ENCODE data around the gene CYTL1. TPM values are rescaled to one million over a fixed set of nuclear protein-coding genes. Genes with fewer than 3 reads are reported as not detected.
"Not testable (repeated sequence)": the region's sequence is repeated elsewhere in the genome, so short reads cannot be mapped to it uniquely, and the experiment has no call there.

The CYTL1 gene
- total and polyA plus RNA-seq, 2 of the 13 experiments (the other 11 are each of a cell fraction or from before 2014, with no cell fraction given): not detected

DNA sequence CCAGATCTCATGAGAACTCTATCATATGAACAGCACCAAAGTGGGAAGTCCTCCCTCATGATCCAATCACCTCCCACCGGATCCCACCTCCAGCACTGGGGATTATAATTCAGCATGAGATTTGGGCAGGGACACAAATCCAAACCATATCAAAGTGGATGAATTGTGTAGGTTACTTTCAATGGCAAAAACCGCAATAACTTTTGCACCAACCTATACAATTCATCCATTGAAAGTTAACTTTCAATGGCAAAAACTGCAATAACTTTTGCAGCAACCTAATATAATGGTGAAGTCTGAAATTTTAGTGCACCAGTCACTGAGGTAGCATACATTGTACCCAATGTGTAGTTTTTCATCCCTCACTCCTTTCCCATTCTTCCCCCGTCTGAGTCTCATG lies 48.6 kb upstream of the CYTL1 start (continued):
- TF ChIP-seq, protein P1, sequence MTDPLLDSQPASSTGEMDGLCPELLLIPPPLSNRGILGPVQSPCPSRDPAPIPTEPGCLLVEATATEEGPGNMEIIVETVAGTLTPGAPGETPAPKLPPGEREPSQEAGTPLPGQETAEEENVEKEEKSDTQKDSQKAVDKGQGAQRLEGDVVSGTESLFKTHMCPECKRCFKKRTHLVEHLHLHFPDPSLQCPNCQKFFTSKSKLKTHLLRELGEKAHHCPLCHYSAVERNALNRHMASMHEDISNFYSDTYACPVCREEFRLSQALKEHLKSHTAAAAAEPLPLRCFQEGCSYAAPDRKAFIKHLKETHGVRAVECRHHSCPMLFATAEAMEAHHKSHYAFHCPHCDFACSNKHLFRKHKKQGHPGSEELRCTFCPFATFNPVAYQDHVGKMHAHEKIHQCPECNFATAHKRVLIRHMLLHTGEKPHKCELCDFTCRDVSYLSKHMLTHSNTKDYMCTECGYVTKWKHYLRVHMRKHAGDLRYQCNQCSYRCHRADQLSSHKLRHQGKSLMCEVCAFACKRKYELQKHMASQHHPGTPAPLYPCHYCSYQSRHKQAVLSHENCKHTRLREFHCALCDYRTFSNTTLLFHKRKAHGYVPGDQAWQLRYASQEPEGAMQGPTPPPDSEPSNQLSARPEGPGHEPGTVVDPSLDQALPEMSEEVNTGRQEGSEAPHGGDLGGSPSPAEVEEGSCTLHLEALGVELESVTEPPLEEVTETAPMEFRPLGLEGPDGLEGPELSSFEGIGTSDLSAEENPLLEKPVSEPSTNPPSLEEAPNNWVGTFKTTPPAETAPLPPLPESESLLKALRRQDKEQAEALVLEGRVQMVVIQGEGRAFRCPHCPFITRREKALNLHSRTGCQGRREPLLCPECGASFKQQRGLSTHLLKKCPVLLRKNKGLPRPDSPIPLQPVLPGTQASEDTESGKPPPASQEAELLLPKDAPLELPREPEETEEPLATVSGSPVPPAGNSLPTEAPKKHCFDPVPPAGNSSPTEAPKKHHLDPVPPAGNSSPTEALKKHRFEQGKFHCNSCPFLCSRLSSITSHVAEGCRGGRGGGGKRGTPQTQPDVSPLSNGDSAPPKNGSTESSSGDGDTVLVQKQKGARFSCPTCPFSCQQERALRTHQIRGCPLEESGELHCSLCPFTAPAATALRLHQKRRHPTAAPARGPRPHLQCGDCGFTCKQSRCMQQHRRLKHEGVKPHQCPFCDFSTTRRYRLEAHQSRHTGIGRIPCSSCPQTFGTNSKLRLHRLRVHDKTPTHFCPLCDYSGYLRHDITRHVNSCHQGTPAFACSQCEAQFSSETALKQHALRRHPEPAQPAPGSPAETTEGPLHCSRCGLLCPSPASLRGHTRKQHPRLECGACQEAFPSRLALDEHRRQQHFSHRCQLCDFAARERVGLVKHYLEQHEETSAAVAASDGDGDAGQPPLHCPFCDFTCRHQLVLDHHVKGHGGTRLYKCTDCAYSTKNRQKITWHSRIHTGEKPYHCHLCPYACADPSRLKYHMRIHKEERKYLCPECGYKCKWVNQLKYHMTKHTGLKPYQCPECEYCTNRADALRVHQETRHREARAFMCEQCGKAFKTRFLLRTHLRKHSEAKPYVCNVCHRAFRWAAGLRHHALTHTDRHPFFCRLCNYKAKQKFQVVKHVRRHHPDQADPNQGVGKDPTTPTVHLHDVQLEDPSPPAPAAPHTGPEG (CRISPR knock-in tag; IDR thresholded peaks at IDR 0.05): no peak

DNA sequence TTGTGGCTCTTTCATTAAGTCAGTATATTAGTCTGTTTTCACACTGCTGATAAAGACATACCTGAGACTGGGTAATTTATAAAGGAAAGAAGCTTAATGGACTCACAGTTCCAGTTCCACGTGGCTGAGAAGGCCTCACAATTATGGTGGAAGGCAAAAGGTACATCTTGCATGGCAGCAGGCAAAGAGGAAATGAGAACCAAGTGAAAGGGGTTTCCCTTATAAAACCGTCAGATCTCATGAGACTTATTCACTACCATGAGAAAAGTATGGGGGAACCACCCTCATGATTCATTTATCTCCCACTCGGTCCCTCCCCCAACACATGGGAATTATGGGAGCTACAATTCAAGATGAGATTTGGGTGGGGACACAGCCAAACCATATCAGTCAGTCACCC lies 47.7 kb upstream of the CYTL1 start:
- H2AFZ ChIP-seq (ENCODE audit: low read length); BruUV-seq (replicated peaks); H3K27ac ChIP-seq (ENCODE audit: extremely low read length, insufficient read depth, low read length); H3K9me3 ChIP-seq (ENCODE audit: low read length); H3K4me1 ChIP-seq (ENCODE audit: insufficient read depth, low read length); in situ Hi-C loops (cut with HindIII; ENCODE audit: extremely low pct_ligation_motif_present, low pct_unique_long_range_greater_than_20kb); H3K4me2 ChIP-seq (ENCODE audit: low read depth, low read length); ATAC-seq; DNase-seq (ENCODE audit: low spot score); H3K4me3 ChIP-seq (replicated peaks in 1 of 3; ENCODE audit: insufficient read depth in 1 of 3, low read depth in 2 of 3, low read length in 3 of 3); CTCF ChIA-PET (ENCODE audit: low intra/inter-chr PET ratio, low total read pairs); H3K79me2 ChIP-seq (ENCODE audit: insufficient read depth, low read length); FAIRE-seq; H4K20me1 ChIP-seq (ENCODE audit: insufficient read depth, low read length); POLR2A ChIA-PET; H3K27me3 ChIP-seq (ENCODE audit: control insufficient read depth in 1 of 2, insufficient read depth in 2 of 2, low read length in 2 of 2); H3K36me3 ChIP-seq (replicated peaks in 1 of 2; ENCODE audit: control insufficient read depth in 1 of 2, insufficient read depth in 2 of 2, low read length in 2 of 2); intact Hi-C loops (cut with micrococcal nuclease; ENCODE audit: unreplicated experiment); H3K9ac ChIP-seq (ENCODE audit: insufficient read depth, low read depth, low read length): not testable (repeated sequence)
- 0% methylated on average over 3 of the region's 3 CpGs for WGBS (ENCODE audit: low lambda C conversion rate)
